HUES48 (cell line): Measurements from ENCODE around the gene NOL9.
A peak's percentile ranks its signal among the peaks of the same experiment; 100 is the strongest.

ENCODE experiments used
- H3K27ac ChIP-seq: one replicate; pipeline ENCODE4 v1.7.0; 2013; ENCODE audit warnings: low read depth, low read length, inconsistent platforms
- H3K27me3 ChIP-seq: 2 replicates; pipeline ENCODE4 v1.6.1; 2013; ENCODE audit warnings: mild to moderate bottlenecking, low read length; ENCODE audit not compliant: control insufficient read depth, insufficient read depth
- H3K36me3 ChIP-seq: 2 replicates; pipeline ENCODE4 v1.6.1; 2013; ENCODE audit warnings: low read length; ENCODE audit not compliant: control insufficient read depth, insufficient read depth
- H3K4me1 ChIP-seq: 2 replicates; pipeline ENCODE4 v1.6.1; 2013; ENCODE audit warnings: mild to moderate bottlenecking, low read length; ENCODE audit not compliant: control insufficient read depth, insufficient read depth
- H3K4me3 ChIP-seq: 2 replicates; pipeline ENCODE4 v1.5.1; 2013; ENCODE audit warnings: mild to moderate bottlenecking, low read depth, low read length
- H3K9ac ChIP-seq: 2 replicates; pipeline ENCODE4 v1.6.1; 2013; ENCODE audit warnings: mild to moderate bottlenecking, low read depth, low read length, moderate library complexity
- H3K9me3 ChIP-seq: 2 replicates; pipeline ENCODE4 v1.6.1; 2013; ENCODE audit warnings: low read length; ENCODE audit not compliant: control insufficient read depth, insufficient read depth

Gene NOL9

DNA sequence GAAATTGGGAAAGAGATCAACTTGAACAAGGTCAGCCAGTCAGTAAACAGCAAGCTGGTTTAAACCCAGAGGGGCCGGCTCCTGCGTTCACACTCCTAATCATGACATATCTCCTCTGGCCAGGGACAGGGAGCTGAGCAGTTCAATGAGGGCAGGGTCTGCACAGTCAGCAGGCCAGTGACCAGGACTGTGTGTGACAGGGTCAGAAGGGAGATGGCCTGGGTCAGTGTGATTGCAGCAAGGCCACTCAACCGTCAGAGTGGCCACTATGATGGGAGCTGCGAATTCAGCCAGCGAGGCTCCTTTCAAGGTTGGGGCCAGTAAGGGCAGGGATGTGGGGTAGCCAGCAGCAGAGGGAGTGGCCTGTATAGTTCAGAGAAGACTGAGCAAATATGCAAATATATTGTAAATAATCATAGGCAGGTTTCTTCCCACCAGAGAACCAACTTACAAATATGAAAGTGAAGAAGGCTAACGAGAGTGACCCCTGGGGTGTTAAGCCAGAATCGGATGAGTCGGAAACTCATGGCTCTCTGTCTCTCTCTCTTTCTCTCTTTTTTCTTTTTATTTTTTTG, 20.0 kb downstream of the NOL9 start:
- no peaks in the 10 kb centered on the region for H3K9me3 ChIP-seq
- H3K9ac ChIP-seq: no peak overlapping the region
- H3K4me3 ChIP-seq: no peak overlapping the region
- H3K36me3 ChIP-seq: peaks cover 72% of the 10 kb centered on the region
- H3K27me3 ChIP-seq: no peaks in the 10 kb centered on the region
- no peak overlapping the region for H3K27ac ChIP-seq
- no peaks in the 10 kb centered on the region for H3K4me1 ChIP-seq

DNA sequence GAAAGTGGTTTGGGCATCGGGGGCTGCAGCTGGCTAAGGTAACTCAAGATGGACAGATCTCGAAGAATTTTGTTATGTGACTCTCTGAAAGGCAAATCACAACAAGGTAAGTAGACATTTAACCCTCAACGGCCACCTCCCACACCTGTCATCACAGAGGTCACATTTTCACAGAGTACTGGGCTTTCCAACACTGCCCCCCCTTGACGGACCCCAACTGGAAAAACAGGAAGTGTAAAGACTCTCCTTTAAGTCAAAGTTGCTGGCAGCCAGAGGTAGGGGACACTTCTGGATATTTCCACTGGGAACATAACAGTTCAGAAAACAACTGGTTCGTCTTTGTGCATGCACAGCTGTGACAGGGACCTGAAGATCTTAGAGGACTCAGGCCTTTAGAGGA, 22.3 kb downstream of the NOL9 start:
- Histone ChIP-seq H3K36me3 (peaks cover 74% of the 10 kb centered on the region), H3K27me3 (no peaks in the 10 kb centered on the region), H3K9ac (no peak overlapping the region), H3K27ac (no peak overlapping the region), H3K9me3 (no peaks in the 10 kb centered on the region), H3K4me1 (no peaks in the 10 kb centered on the region), H3K4me3 (no peak overlapping the region)

DNA sequence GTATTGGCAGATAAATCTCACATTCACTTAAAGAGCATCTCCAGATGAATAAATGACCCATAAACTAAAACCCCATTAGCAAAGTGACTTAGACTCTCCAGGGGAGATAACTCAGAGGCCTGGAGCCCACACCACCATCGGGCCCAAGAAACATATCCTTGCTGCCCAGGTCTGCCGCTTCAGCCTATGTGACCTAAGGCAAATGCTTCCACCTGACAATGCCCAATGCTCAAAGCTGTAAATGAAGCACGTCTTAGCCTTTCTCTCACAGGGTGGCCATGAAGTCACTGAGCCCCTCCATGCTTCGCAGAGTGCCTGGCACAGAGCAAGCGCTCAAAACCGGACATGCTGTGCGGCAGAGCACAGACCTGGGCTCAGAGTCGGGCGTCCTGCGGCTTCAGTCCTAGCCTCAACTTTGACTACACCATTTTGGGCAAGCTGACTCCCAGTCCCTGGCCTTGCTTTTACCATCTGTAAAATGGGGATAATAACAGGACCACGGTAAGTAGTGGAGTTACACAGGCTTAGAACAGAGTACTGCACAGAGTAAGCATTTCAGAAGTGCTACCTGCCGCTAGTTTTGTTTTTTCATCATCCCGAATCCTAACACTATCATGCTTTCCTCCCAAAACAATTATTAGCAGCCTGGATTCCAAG, 23.7 kb downstream of the NOL9 start:
- no peaks in the 10 kb centered on the region for H3K9me3 ChIP-seq
- H3K27ac ChIP-seq: no peak overlapping the region
- no peak overlapping the region for H3K4me3 ChIP-seq

DNA sequence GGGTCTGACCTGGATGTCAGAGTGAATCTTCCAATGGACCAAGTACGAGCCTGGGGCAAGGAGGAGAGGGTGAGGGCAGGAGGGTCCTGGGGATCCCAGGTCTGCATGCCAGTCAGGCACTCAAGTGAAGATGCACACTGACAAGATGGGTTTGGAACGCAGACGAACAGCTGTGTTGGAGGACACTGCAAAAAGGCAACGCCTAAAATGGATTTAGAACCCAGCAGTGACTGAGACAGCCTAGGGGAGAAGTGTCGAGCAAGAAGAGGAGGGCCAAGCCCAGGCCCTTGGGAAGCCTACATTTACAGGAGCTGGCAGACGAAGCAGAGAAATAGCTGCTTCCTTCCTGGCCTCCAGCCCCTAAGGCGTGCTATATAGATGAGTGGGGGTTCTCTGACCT, 25.8 kb downstream of the NOL9 start:
- Histone ChIP-seq H3K4me1 (no peaks in the 10 kb centered on the region), H3K27me3 (no peaks in the 10 kb centered on the region), H3K4me3 (no peak overlapping the region), H3K9me3 (no peaks in the 10 kb centered on the region), H3K36me3 (peaks cover 72% of the 10 kb centered on the region), H3K27ac (no peak overlapping the region), H3K9ac (no peak overlapping the region)

More for the DNA sequence above, 23.7 kb downstream of the NOL9 start:
- Histone ChIP-seq H3K9ac (no peak overlapping the region), H3K36me3 (peaks cover 79% of the 10 kb centered on the region), H3K27me3 (no peaks in the 10 kb centered on the region), H3K4me1 (no peaks in the 10 kb centered on the region)

DNA sequence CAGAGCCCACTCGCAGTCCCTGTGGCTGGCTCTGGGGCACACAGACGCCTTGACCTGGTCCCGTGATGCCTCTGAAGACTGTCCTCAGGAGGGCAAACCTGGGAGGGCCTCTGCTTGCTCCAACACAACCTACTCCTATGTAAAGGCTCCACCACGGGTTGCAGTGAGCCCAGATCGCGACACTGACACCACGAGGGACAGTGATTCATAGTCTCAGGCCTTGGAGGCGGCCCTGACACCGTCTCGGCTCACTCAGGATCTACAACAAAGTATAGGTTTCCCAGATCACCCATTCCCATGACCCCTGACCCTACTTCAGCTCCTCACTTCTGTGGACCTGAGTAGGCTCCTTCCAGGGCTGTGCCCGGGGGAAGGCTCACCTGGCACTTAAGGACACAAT, 28.0 kb downstream of the NOL9 start:
- no peaks in the 10 kb centered on the region for H3K27me3 ChIP-seq
- H3K9ac ChIP-seq: no peak overlapping the region
- no peak overlapping the region for H3K4me3 ChIP-seq
- peaks cover 54% of the 10 kb centered on the region for H3K36me3 ChIP-seq
- no peak overlapping the region for H3K27ac ChIP-seq
- no peaks in the 10 kb centered on the region for H3K4me1 ChIP-seq
- H3K9me3 ChIP-seq: no peaks in the 10 kb centered on the region

DNA sequence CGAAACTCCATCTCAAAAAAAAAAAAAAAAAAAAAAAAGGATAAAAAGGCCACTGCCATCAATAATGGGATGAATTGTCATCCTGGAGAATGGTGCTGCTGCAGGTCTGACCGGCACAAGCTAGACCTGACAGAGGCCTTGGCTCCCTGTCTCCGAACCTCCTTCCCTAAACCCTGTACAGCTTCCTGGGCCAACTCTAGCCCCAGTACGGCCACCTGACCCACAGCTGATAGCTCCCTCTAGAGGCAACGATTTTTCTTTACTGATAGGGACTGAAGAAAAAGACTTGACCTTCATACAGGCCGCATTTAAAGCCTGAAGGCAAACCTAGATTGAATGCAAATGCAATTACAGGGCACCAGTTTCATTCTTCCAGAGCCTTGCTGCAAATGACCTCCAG, 30.7 kb downstream of the NOL9 start:
- H3K4me1 ChIP-seq: peaks cover 20% of the 10 kb centered on the region
- H3K27me3 ChIP-seq: no peaks in the 10 kb centered on the region
- no peak overlapping the region for H3K27ac ChIP-seq
- H3K4me3 ChIP-seq: no peak overlapping the region
- no peak overlapping the region for H3K9ac ChIP-seq
- H3K36me3 ChIP-seq: peaks cover 43% of the 10 kb centered on the region
- no peaks in the 10 kb centered on the region for H3K9me3 ChIP-seq

DNA sequence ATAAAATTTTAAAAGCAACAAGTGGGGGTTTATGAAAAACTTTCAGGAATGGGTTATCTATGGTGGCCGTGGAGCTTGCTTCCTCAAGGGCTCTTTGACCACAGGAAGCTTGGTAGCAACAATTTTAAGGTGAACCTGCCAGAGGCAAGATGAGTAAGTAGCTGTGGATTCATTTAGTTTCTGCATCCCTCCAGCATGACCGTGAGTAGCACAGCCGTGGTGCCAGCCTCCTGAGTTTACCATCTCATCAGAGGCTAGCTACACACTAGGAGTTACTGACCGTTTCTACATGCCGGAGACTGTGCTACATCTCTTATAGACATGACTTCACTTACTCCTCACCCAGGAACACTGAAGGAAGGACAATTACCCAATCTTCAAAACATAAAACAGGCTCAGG, 32.8 kb downstream of the NOL9 start:
- H3K27ac ChIP-seq: no peak overlapping the region

DNA sequence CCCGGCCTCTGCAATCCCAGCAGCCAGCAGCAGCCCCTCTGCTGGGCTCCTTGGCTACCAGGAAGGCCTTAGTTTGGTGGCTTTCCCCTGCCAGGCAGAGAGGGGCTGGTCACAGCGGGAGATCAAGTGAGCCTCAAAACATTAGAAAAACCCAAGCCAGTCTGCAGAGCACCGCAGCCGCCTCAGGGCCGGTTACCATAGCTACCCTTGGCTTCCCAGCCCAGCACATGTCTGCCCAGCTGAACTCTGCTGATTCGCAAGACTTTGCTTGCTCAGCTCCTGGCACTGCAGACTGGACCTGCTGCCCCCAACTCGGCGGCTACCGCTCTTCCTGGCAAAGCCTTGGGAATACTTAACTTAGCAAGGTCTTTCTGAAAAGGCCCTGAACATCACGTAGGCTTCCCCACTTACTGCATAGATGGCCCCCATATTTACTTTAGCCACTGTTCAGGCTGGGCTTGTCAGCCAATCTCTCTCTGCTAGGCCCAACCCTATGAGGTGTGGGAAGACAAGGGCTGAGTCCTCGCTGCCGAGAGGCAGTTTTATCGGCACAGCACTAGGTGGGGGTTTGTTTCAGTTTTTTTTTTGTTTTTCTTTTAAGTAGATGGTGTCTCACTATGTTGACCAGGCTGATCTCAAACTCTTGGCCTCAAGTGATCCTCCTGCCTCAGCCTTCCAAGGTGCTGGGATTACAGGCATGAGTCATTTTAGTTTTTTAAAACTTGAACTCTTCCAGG, 34.2 kb downstream of the NOL9 start:
- H3K27me3 ChIP-seq: no peaks in the 10 kb centered on the region
- H3K9me3 ChIP-seq: no peaks in the 10 kb centered on the region
- peaks cover 20% of the 10 kb centered on the region for H3K4me1 ChIP-seq
- H3K9ac ChIP-seq: no peak overlapping the region
- H3K36me3 ChIP-seq: peaks cover 12% of the 10 kb centered on the region
- H3K27ac ChIP-seq: peak overlapping the region; percentile 80
- no peak overlapping the region; the same call in 1 of the 2 replicates for H3K4me3 ChIP-seq

More for the DNA sequence above, 32.8 kb downstream of the NOL9 start:
- Histone ChIP-seq H3K9me3 (no peaks in the 10 kb centered on the region), H3K9ac (no peak overlapping the region), H3K36me3 (peaks cover 27% of the 10 kb centered on the region), H3K27me3 (no peaks in the 10 kb centered on the region), H3K4me3 (no peak overlapping the region), H3K4me1 (peaks cover 20% of the 10 kb centered on the region)

DNA sequence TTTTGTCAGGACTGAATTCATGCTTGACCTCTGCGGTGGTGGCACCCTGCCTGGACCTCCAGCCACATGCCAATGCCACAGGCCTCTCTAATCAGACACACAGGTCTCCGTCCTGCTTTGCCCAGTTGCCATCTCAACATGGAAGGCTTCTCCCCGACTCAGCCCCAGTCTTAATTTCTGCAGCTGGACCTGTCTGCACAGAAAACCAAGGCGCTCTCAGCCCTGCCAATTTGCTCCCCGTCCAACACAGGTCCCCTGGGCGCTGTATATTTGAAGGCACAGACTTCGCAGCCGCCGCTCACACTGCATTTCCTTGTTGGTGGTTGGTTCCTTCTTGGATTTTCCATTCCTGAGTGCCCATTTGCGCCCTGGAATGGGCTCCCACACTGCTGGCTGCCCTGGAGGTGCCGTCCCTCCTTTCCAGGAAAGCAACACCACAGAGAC, 34.8 kb downstream of the NOL9 start:
- Histone ChIP-seq H3K36me3 (peaks cover 11% of the 10 kb centered on the region; the same call in 1 of the 2 replicates), H3K9ac (no peak overlapping the region), H3K27ac (peak overlapping the region; percentile 80), H3K4me1 (peaks cover 20% of the 10 kb centered on the region), H3K9me3 (no peaks in the 10 kb centered on the region), H3K27me3 (no peaks in the 10 kb centered on the region), H3K4me3 (no peak overlapping the region)

DNA sequence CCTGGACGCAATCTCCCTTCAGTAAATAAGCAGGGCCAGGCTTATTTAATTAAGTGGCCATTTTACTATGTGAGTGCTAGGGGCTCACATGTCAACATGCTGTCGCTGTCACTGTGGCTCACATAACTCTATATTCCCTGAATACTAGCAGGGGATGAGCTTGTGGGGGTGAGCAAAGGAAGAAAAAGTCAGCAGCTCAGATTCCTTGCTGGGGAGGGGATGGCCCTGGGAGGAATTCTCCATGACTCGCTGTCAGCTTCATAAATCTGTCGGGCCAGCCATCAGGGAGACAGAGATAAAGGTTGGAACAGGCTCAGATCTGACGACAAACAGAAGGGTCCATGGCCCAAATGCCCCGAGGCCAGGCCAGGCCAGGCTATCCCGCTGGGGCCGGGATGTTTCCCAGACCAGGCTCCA, 36.9 kb downstream of the NOL9 start:
- Histone ChIP-seq H3K27me3 (no peaks in the 10 kb centered on the region), H3K36me3 (peaks cover 6% of the 10 kb centered on the region; the same call in 1 of the 2 replicates), H3K9ac (no peak overlapping the region), H3K4me1 (peaks cover 20% of the 10 kb centered on the region), H3K27ac (no peak overlapping the region), H3K9me3 (no peaks in the 10 kb centered on the region), H3K4me3 (no peak overlapping the region)

DNA sequence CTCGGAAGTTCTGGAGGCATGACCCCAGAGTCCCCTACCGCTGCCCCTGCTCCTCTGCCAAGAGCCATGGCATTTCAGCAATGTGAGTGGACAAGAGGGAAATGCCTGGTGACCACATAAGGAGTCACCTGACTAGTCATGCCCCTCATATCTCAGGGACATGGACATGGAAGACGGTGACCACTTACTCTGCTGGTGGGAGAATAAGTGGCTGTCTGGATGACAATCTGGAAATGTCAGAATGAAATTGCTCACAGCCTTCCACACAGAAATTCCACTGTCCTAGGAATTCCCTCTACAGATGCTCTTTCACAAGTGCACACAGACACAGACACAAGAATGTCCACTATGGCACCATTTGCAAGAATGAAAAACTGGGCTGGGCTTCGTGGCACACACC, 38.5 kb downstream of the NOL9 start:
- Histone ChIP-seq H3K36me3 (no peaks in the 10 kb centered on the region), H3K4me1 (peaks cover 17% of the 10 kb centered on the region), H3K27ac (no peak overlapping the region), H3K9me3 (no peaks in the 10 kb centered on the region), H3K4me3 (no peak overlapping the region), H3K27me3 (no peaks in the 10 kb centered on the region), H3K9ac (no peak overlapping the region)
